GM19193 (cell line): ENCODE results near the gene XPR1.

ENCODE experiments used
- POLR2A ChIP-seq: IDR thresholded peaks from 4 replicates; pipeline ENCODE4 v1.6.1; 2011; ENCODE audit not compliant: insufficient read depth, insufficient read length; ENCODE audit errors: extremely low read depth

The XPR1 gene

GRCh38 chr1:180899262-180899661, 267.4 kb downstream of the XPR1 start:
- no peak for TF ChIP-seq POLR2A

GRCh38 chr1:180901076-180901990, 269.5 kb downstream of the XPR1 start:
- no peak for TF ChIP-seq POLR2A

GRCh38 chr1:180902541-180902940, 270.7 kb downstream of the XPR1 start:
- TF ChIP-seq POLR2A = no peak

- no peak for TF ChIP-seq POLR2A
Measured at GRCh38 chr1:180905927-180906326, 274.1 kb downstream of the XPR1 start.

- no peak for TF ChIP-seq POLR2A
Measured at GRCh38 chr1:180906511-180906910, 274.7 kb downstream of the XPR1 start.

GRCh38 chr1:180907313-180908055, 275.7 kb downstream of the XPR1 start:
- TF ChIP-seq POLR2A = no peak

- TF ChIP-seq POLR2A = no peak
Measured at GRCh38 chr1:180908074-180908765, 276.4 kb downstream of the XPR1 start.

GRCh38 chr1:180909005-180909414, 277.2 kb downstream of the XPR1 start:
- no peak for TF ChIP-seq POLR2A

- TF ChIP-seq POLR2A = no peak
Measured at GRCh38 chr1:180909462-180909976, 277.7 kb downstream of the XPR1 start.

- no peak for TF ChIP-seq POLR2A
Measured at GRCh38 chr1:180911640-180912191, 279.9 kb downstream of the XPR1 start.

- TF ChIP-seq POLR2A = no peak
Measured at GRCh38 chr1:180912211-180912800, 280.5 kb downstream of the XPR1 start.

- TF ChIP-seq POLR2A = peak; percentile 33
Measured at GRCh38 chr1:180912801-180913565, 281.2 kb downstream of the XPR1 start, which contains the start of gene KIAA1614. Gene KIAA1614 (plus strand): TSS chr1:180912897. CDS start chr1:180913244, 347 bp downstream.

- TF ChIP-seq POLR2A = no peak
Measured at GRCh38 chr1:180915426-180915965, 283.7 kb downstream of the XPR1 start.
